GM19397 (cell line): ENCODE results near the gene FHL3.

Experiments used
- ATAC-seq: cut with Tn5 transposase; IDR thresholded peaks from one replicate; pipeline ENCODE4 v1.9.1; 2021; ENCODE audit warnings: mild to moderate bottlenecking, moderate library complexity; ENCODE audit not compliant: unreplicated experiment

FHL3 gene

DNA sequence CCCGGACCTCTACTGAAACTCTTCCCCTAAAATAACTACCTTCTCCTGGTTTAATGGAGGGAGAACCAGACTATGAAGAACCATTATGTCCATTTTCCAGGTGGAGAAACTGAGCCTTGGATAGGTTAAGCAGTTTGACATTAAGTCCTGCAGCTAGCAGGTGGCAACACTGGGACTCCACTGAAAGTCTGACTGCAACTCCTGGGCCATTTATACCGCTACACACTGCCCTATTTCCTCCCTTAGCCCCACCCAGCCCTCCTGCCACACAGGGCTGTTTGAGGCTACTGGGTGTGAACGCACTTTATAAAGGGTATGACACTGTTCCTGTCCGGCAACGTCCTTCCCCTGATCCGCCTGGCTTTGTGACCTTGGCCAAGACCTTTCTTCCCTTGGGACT lies 58.0 kb downstream of the FHL3 start:
- ATAC-seq, result no peak
